HG03442 (cell line): ENCODE measurements around the gene ERICH2.

ENCODE experiments used
- ATAC-seq: cut with Tn5 transposase; IDR thresholded peaks from one replicate; pipeline ENCODE4 v1.9.1; 2021; ENCODE audit warnings: mild to moderate bottlenecking, moderate library complexity; ENCODE audit not compliant: unreplicated experiment

Gene ERICH2

GRCh38 chr2:170815746-170816503 is 45.7 kb downstream of the ERICH2 start:
- ATAC-seq = no peak

GRCh38 chr2:170816504-170817092 is 46.4 kb downstream of the ERICH2 start, which contains the start of gene GAD1:
TSS of gene GAD1 (plus strand) at chr2:170816887. CDS start at chr2:170818592, 1,705 bp downstream.
- no peak for ATAC-seq

- ATAC-seq = no peak
Observed at GRCh38 chr2:170817093-170818035, 47.2 kb downstream of the ERICH2 start.

GRCh38 chr2:170818036-170818751 is 48.0 kb downstream of the ERICH2 start:
- ATAC-seq = no peak

GRCh38 chr2:170818752-170819470 is 48.7 kb downstream of the ERICH2 start:
- ATAC-seq = no peak

- no peak for ATAC-seq
Observed at GRCh38 chr2:170819680-170820664, 49.8 kb downstream of the ERICH2 start.

- ATAC-seq = no peak
Observed at GRCh38 chr2:170820757-170821530, 50.8 kb downstream of the ERICH2 start.

- no peak for ATAC-seq
Observed at GRCh38 chr2:170821531-170822289, 51.5 kb downstream of the ERICH2 start.

- ATAC-seq = no peak
Observed at GRCh38 chr2:170822290-170823087, 52.3 kb downstream of the ERICH2 start.

- no peak for ATAC-seq
Observed at GRCh38 chr2:170823088-170823897, 53.1 kb downstream of the ERICH2 start.

GRCh38 chr2:170823898-170824215 is 53.7 kb downstream of the ERICH2 start:
- no peak for ATAC-seq

- no peak for ATAC-seq
Observed at GRCh38 chr2:170824526-170825015, 54.4 kb downstream of the ERICH2 start.

GRCh38 chr2:170827841-170828532 is 57.8 kb downstream of the ERICH2 start:
- ATAC-seq = no peak

GRCh38 chr2:170828533-170828916 is 58.3 kb downstream of the ERICH2 start:
- no peak for ATAC-seq

- no peak for ATAC-seq
Observed at GRCh38 chr2:170829036-170829435, 58.9 kb downstream of the ERICH2 start.
